Measurements from ENCODE around the gene CRB2. TPM values are rescaled to one million over a fixed set of nuclear protein-coding genes. Genes with fewer than 3 reads are reported as not detected.

The CRB2 gene
- total and polyA plus RNA-seq, 3 donors from 2014 or later = 0.63 to 3.4 (median 0.68) TPM

DNA sequence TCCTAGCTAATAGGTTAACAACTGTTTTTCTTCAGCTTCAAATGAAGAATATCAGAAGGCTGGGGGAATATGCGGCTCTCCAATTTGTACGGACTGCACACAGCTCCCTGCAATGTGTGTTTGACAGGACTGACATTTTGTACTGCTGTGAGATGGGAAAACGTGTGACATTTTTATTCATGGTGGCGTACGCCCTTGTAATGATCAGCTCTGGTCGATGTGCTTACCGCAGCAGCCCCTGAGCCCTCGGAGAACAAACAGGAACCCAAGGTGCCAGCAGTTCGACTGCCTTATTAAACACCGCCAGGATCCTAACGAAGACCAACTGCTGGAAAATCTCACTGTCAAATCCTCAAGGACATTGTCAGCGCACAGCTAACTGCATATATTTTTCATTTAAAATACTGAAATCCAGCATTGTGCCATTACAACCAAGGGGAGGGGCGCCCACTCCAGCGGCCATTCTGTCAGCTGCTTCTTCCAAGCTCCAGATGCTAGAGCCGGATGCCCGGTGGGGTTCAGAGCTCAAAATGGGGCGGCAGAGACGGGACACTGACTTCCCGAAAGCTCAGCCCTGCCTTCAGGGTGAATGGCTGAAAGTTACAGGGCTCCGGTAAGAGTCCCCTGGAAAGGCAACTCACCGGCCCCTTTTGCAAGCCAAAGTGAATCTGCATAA lies 66.8 kb downstream of the CRB2 start:
- no peak overlapping the region for H3K27ac ChIP-seq
- no peaks in the 10 kb centered on the region for H3K27me3 ChIP-seq
- no peaks in the 10 kb centered on the region for H3K9me3 ChIP-seq
- no peak for TF ChIP-seq POLR2A (IDR thresholded peaks at IDR 0.05)
- TF ChIP-seq, protein P1, sequence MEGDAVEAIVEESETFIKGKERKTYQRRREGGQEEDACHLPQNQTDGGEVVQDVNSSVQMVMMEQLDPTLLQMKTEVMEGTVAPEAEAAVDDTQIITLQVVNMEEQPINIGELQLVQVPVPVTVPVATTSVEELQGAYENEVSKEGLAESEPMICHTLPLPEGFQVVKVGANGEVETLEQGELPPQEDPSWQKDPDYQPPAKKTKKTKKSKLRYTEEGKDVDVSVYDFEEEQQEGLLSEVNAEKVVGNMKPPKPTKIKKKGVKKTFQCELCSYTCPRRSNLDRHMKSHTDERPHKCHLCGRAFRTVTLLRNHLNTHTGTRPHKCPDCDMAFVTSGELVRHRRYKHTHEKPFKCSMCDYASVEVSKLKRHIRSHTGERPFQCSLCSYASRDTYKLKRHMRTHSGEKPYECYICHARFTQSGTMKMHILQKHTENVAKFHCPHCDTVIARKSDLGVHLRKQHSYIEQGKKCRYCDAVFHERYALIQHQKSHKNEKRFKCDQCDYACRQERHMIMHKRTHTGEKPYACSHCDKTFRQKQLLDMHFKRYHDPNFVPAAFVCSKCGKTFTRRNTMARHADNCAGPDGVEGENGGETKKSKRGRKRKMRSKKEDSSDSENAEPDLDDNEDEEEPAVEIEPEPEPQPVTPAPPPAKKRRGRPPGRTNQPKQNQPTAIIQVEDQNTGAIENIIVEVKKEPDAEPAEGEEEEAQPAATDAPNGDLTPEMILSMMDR (IDR thresholded peaks at IDR 0.05) = no peak
- WGBS, 2 donors = 78 to 79% methylated on average over 21 of the region's 21 CpGs
- no peak overlapping the region for H3K4me3 ChIP-seq
- no peaks in the 10 kb centered on the region for H3K4me1 ChIP-seq
- intact Hi-C loops (cut with DNase I; ENCODE audit: low total_unique reads) = no loop called here
- no peak for DNase-seq
- no peaks in the 10 kb centered on the region for H3K36me3 ChIP-seq (ENCODE audit: low read depth, missing control alignments)

DNA sequence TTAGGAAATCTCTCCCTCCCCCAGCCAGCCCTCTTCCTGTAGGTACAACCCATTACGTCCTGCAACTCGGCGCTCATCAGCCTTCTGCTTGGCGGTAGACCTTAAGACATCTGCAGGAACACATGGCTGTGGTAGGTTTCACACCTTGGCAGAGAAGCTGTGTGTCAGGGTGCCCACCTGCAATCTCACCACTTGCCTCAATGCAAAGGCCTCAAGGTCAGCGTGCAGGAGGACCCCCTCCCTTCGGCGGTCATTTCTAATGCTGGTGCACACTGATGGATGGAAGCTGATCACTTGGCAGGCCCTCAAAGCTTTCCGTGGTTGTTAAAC lies 67.3 kb downstream of the CRB2 start:
- no peak overlapping the region for H3K4me3 ChIP-seq
- no peaks in the 10 kb centered on the region for H3K36me3 ChIP-seq (ENCODE audit: low read depth, missing control alignments)
- no peak overlapping the region for H3K27ac ChIP-seq
- no peaks in the 10 kb centered on the region for H3K27me3 ChIP-seq
- no peaks in the 10 kb centered on the region for H3K9me3 ChIP-seq
- TF ChIP-seq, protein P1 (IDR thresholded peaks at IDR 0.05) = no peak
- TF ChIP-seq POLR2A (IDR thresholded peaks at IDR 0.05) = no peak
- H3K4me1 ChIP-seq = no peaks in the 10 kb centered on the region
- intact Hi-C loops (cut with DNase I; ENCODE audit: low total_unique reads) = no loop called here
- no peak for DNase-seq
- 71 to 86% methylated on average over 1 to 8 of the region's 8 CpGs for WGBS, 2 donors

DNA sequence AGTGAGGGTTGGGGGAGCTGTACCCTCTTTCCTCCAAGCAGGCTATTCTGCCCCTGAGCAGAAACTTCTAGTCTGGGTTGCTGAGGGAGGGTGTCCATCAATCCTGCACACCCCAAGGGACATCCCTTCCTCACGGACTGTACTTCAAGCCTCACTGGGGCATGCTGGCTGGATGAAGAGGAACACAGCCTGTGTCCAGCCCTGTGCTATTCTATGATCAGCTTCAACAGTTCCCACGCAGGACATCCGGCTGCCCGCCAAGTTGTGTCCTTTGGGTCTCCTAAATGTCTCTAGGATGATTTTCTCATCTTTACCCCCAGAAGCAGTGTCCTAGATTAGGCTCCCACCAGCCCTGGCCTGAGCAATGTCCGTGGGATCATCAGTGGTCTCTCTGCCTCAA lies 68.1 kb downstream of the CRB2 start:
- no peaks in the 10 kb centered on the region for H3K36me3 ChIP-seq (ENCODE audit: low read depth, missing control alignments)
- DNase-seq = no peak
- intact Hi-C loops (cut with DNase I; ENCODE audit: low total_unique reads) = no loop called here

DNA sequence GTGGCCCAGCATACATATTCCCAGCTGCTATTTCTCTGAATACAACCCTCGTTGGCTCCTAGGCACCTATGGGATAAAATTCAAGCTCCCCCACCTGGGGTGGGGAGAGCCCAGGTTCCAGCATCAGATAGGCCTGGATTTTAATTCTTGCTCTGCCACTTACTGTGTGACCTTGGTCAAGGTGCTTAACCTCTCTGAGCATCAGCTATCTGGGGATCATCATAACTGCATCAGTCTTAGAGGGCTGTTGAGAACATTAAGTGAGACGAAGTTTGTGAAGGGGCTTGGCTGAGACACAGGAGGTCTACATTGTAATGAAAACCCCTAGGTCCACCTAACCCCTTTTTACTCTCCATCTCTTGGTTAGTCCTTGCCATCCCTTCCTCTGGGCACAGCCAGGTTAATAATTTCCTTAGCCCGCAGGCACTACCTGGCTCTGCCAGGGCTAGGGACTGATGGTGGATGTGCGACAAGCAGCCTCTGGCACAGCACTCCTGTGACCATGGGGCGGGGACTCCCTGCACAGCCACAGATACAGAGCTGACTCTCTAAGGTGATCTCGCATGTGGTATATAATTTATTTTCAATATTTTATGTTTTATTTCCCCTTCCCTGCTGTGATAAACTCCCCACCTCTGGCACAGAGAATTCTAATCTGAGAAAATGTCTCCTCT lies 68.7 kb downstream of the CRB2 start:
- intact Hi-C loops (cut with DNase I; ENCODE audit: low total_unique reads) = no loop called here
- Histone ChIP-seq H3K27me3 (no peaks in the 10 kb centered on the region), H3K9me3 (no peaks in the 10 kb centered on the region), H3K36me3 (ENCODE audit: low read depth, missing control alignments) (no peaks in the 10 kb centered on the region), H3K27ac (no peak overlapping the region), H3K4me1 (no peaks in the 10 kb centered on the region), H3K4me3 (no peak overlapping the region)
- DNase-seq = no peak
- WGBS, 2 donors = 94 to 95% methylated on average over 6 of the region's 6 CpGs
- TF ChIP-seq, protein P1 (IDR thresholded peaks at IDR 0.05) = no peak
- no peak for TF ChIP-seq POLR2A (IDR thresholded peaks at IDR 0.05)

More for the DNA sequence above, 68.1 kb downstream of the CRB2 start:
- Histone ChIP-seq H3K27ac (no peak overlapping the region), H3K4me1 (no peaks in the 10 kb centered on the region), H3K4me3 (no peak overlapping the region), H3K9me3 (no peaks in the 10 kb centered on the region), H3K27me3 (no peaks in the 10 kb centered on the region)
- 74 to 84% methylated on average over 5 of the region's 5 CpGs for WGBS, 2 donors
- TF ChIP-seq, protein P1 (IDR thresholded peaks at IDR 0.05) = no peak
- TF ChIP-seq POLR2A (IDR thresholded peaks at IDR 0.05) = no peak
